ENCODE data around the gene AOPEP. TPM values are rescaled to one million over a fixed set of nuclear protein-coding genes. Genes with fewer than 3 reads are reported as not detected.

The AOPEP gene
- total and polyA plus RNA-seq, 2 donors (not counting 3 experiments of a cell fraction or from before 2014, with no cell fraction given), result 20.2 to 41.6 TPM

DNA sequence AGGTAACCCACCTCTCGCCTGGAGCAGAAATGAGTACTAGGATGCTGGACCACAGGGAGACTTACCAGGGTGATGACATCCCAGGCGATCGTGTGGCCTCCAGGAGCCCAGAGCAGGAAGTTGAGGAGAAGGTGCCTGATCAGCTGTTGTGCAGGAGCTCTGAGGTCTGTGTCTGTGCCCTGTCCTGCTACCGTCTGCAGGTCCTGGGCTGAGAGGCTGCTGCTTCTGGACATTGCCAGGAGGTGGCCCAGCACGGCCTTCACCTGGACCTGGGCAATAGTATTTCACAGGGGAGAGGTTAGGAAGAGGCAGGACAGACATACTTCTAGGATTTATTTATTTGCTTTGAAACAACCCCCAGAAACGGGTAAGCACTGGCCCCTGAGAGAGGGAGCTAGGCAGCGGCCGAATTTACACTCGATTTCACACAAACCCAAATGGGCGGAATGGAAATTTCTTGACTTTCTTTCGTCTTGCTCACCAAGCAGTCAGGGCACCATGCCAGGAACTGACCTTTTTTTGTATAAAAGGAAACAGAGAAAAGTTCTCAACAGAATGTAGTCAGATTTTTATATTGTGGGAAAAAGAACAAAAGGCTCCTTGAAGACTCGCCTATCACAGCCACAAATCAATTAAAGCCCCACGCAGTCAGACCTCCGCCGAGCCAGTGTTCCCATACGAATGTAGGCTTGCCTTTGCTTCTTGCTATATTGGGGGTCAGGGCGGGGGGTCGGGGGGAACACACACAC lies 380.7 kb downstream of the AOPEP start:
- no peaks in the 10 kb centered on the region for H3K9me1 ChIP-seq (replicated peaks; ENCODE audit: control insufficient read depth, extremely low read depth, insufficient read depth, low read length)
- dilution Hi-C loops (cut with MboI; ENCODE audit: extremely low pct_ligation_motif_present, low sequenced_read_pairs), result no loop called here
- no peak overlapping the region for H3K9ac ChIP-seq (replicated peaks; ENCODE audit: extremely low read depth, insufficient read depth, low read length)
- no peaks in the 10 kb centered on the region for H3K9me3 ChIP-seq (replicated peaks; ENCODE audit: control insufficient read depth, insufficient read depth, low read length)
- no peaks in the 10 kb centered on the region for H3K27me3 ChIP-seq (ENCODE audit: control insufficient read depth in 2 of 2, insufficient read depth in 2 of 2, low read length in 2 of 2)
- BruUV-seq (replicated peaks), result no TSS peak
- no peak overlapping the region for H3K27ac ChIP-seq (ENCODE audit: insufficient read depth, low read depth, low read length)
- ChIA-PET POLR2A (no interaction called here), CTCF (no interaction called here)
- peak; percentile 58 for FAIRE-seq
- no peaks in the 10 kb centered on the region for H4K20me1 ChIP-seq (replicated peaks; ENCODE audit: control insufficient read depth, extremely low read depth, insufficient read depth, low read length)
- intact Hi-C loops (cut with micrococcal nuclease), result no loop called here
- H3K79me2 ChIP-seq (ENCODE audit: control insufficient read depth, insufficient read depth, low read length), result no peaks in the 10 kb centered on the region
- H3K4me3 ChIP-seq (replicated peaks in 1 of 3; ENCODE audit: insufficient read depth in 1 of 3, low read depth in 1 of 3, low read length in 3 of 3), result no peak overlapping the region
- H2AFZ ChIP-seq (ENCODE audit: low read depth, low read length), result no peak overlapping the region
- peak; percentile 83 for DNase-seq (ENCODE audit: low read depth, low spot score)
- peaks cover 5% of the 10 kb centered on the region for H3K4me1 ChIP-seq (ENCODE audit: control insufficient read depth, extremely low read depth, insufficient read depth, low read length)
- no peak for TF ChIP-seq JUN (IDR thresholded peaks at IDR 0.05; ENCODE audit: borderline replicate concordance, insufficient read depth, insufficient read length, low read depth)
- no peak for TF ChIP-seq MYC (IDR thresholded peaks at IDR 0.05; ENCODE audit: low read depth, low read length)
- TF ChIP-seq FOS (IDR thresholded peaks at IDR 0.05; ENCODE audit: borderline replicate concordance, insufficient read depth, low read length), result no peak
- no peak for TF ChIP-seq GATA2 (IDR thresholded peaks at IDR 0.05; ENCODE audit: insufficient read depth, insufficient read length, low read depth, low read length)
- TF ChIP-seq, protein P1, sequence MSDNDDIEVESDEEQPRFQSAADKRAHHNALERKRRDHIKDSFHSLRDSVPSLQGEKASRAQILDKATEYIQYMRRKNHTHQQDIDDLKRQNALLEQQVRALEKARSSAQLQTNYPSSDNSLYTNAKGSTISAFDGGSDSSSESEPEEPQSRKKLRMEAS (IDR thresholded peaks at IDR 0.05; ENCODE audit: insufficient read depth, insufficient read length), result no peak
- TF ChIP-seq POLR2AphosphoS5 (IDR thresholded peaks at IDR 0.05; ENCODE audit: insufficient read depth, low read depth, low read length), result no peak
- no peak for TF ChIP-seq POLR2A (IDR thresholded peaks at IDR 0.05; ENCODE audit: low read depth, low read length)
- TF ChIP-seq EZH2 (IDR thresholded peaks at IDR 0.05; ENCODE audit: borderline replicate concordance, low read depth, low read length, severe bottlenecking), result no peak
- TF ChIP-seq, protein P2, sequence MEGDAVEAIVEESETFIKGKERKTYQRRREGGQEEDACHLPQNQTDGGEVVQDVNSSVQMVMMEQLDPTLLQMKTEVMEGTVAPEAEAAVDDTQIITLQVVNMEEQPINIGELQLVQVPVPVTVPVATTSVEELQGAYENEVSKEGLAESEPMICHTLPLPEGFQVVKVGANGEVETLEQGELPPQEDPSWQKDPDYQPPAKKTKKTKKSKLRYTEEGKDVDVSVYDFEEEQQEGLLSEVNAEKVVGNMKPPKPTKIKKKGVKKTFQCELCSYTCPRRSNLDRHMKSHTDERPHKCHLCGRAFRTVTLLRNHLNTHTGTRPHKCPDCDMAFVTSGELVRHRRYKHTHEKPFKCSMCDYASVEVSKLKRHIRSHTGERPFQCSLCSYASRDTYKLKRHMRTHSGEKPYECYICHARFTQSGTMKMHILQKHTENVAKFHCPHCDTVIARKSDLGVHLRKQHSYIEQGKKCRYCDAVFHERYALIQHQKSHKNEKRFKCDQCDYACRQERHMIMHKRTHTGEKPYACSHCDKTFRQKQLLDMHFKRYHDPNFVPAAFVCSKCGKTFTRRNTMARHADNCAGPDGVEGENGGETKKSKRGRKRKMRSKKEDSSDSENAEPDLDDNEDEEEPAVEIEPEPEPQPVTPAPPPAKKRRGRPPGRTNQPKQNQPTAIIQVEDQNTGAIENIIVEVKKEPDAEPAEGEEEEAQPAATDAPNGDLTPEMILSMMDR (IDR thresholded peaks at IDR 0.05; ENCODE audit: extremely low read depth in 1 of 2, insufficient read depth in 1 of 2, low read depth in 1 of 2, low read length in 2 of 2), result no peak
- peaks cover 2 to 4% of the 10 kb centered on the region in 2 experiments for H3K36me3 ChIP-seq (ENCODE audit: control insufficient read depth in 2 of 2, extremely low read depth in 1 of 2, insufficient read depth in 2 of 2, low read length in 2 of 2)
- no peak overlapping the region for H3K4me2 ChIP-seq (ENCODE audit: insufficient read depth, low read length)

Data from endothelial cell of umbilical vein (primary cell).